ENCODE results near the gene LUC7L2. TPM values are rescaled to one million over a fixed set of nuclear protein-coding genes. Genes with fewer than 3 reads are reported as not detected.

Gene LUC7L2
- total and polyA plus RNA-seq, 9 of the 15 experiments (the other 6 are each of a cell fraction or from before 2014, with no cell fraction given): 56.1 to 207 (median 141) TPM

DNA sequence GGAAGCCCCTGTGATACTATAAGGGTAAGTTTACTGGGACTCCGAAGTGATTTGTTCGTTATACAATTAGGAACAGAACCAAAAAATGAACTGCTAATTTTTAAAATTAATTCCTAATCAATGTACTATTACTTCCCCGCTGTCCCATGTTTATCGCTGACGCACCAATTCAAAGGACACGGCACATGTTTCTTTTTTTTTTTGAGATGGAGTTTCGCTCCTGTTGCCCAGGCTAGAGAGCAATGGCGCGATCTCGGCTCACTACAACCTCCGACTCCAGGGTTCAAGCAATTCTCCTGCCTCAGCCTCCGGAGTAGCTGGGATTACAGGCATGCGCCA is 20.0 kb upstream of the LUC7L2 start (continued):
- TF ChIP-seq MLX (CRISPR knock-in tag; conservative IDR thresholded peaks at IDR 0.05): no peak
- peak; percentile 92; the same call in 1 of the 2 replicates for TF ChIP-seq ZNF224 (CRISPR knock-in tag; IDR thresholded peaks at IDR 0.05)
- no peak for TF ChIP-seq RBM34 (IDR thresholded peaks at IDR 0.05; ENCODE audit: borderline replicate concordance, insufficient read depth, low read length)
- TF ChIP-seq ILF3 (IDR thresholded peaks at IDR 0.05; ENCODE audit: borderline replicate concordance): no peak
- no peak for TF ChIP-seq NR4A1 (CRISPR knock-in tag; IDR thresholded peaks at IDR 0.05)
- TF ChIP-seq NR4A1 (tag; IDR thresholded peaks at IDR 0.05): no peak; the same call in 1 of the 2 replicates
- TF ChIP-seq ZZZ3 (IDR thresholded peaks at IDR 0.05): no peak
- TF ChIP-seq ZKSCAN8 (CRISPR knock-in tag; IDR thresholded peaks at IDR 0.05): peak; percentile 68; the same call in 1 of the 2 replicates
- TF ChIP-seq, protein P1, sequence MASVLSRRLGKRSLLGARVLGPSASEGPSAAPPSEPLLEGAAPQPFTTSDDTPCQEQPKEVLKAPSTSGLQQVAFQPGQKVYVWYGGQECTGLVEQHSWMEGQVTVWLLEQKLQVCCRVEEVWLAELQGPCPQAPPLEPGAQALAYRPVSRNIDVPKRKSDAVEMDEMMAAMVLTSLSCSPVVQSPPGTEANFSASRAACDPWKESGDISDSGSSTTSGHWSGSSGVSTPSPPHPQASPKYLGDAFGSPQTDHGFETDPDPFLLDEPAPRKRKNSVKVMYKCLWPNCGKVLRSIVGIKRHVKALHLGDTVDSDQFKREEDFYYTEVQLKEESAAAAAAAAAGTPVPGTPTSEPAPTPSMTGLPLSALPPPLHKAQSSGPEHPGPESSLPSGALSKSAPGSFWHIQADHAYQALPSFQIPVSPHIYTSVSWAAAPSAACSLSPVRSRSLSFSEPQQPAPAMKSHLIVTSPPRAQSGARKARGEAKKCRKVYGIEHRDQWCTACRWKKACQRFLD (CRISPR knock-in tag; IDR thresholded peaks at IDR 0.05): no peak
- TF ChIP-seq NR1H2 (CRISPR knock-in tag; IDR thresholded peaks at IDR 0.05): no peak
- no peak for TF ChIP-seq ZNF431 (CRISPR knock-in tag; IDR thresholded peaks at IDR 0.05)
- 0 out of 2 replicates have a peak, but pooled peaks have one; percentile 90 for TF ChIP-seq KAT7 (CRISPR knock-in tag; IDR thresholded peaks at IDR 0.05; ENCODE audit: borderline replicate concordance)
- TF ChIP-seq SIX5 (IDR thresholded peaks at IDR 0.05; ENCODE audit: borderline replicate concordance in 1 of 2, insufficient read depth in 1 of 2, low read depth in 1 of 2, low read length in 2 of 2): no peak
- TF ChIP-seq ZFP91 (CRISPR knock-in tag; IDR thresholded peaks at IDR 0.05): no peak
- no peak for TF ChIP-seq ZNF24 (IDR thresholded peaks at IDR 0.05)
- TF ChIP-seq, protein P2, sequence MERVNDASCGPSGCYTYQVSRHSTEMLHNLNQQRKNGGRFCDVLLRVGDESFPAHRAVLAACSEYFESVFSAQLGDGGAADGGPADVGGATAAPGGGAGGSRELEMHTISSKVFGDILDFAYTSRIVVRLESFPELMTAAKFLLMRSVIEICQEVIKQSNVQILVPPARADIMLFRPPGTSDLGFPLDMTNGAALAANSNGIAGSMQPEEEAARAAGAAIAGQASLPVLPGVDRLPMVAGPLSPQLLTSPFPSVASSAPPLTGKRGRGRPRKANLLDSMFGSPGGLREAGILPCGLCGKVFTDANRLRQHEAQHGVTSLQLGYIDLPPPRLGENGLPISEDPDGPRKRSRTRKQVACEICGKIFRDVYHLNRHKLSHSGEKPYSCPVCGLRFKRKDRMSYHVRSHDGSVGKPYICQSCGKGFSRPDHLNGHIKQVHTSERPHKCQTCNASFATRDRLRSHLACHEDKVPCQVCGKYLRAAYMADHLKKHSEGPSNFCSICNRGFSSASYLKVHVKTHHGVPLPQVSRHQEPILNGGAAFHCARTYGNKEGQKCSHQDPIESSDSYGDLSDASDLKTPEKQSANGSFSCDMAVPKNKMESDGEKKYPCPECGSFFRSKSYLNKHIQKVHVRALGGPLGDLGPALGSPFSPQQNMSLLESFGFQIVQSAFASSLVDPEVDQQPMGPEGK (CRISPR knock-in tag; IDR thresholded peaks at IDR 0.05; ENCODE audit: borderline replicate concordance): no peak
- no peak for TF ChIP-seq SETDB1 (IDR thresholded peaks at IDR 0.05; ENCODE audit: low read length)
- TF ChIP-seq IRF2 (CRISPR knock-in tag; IDR thresholded peaks at IDR 0.05): no peak
- TF ChIP-seq HMG20A (CRISPR knock-in tag; conservative IDR thresholded peaks at IDR 0.05): no peak
- no peak for TF ChIP-seq PPARD (CRISPR knock-in tag; IDR thresholded peaks at IDR 0.05)
- TF ChIP-seq ZNF668 (CRISPR knock-in tag; IDR thresholded peaks at IDR 0.05): no peak
- TF ChIP-seq RFX1 (IDR thresholded peaks at IDR 0.05): no peak
- no peak for TF ChIP-seq ESRRA (IDR thresholded peaks at IDR 0.05; ENCODE audit: borderline replicate concordance, low read depth)
- no peak for TF ChIP-seq CC2D1A (IDR thresholded peaks at IDR 0.05)
- TF ChIP-seq ZNF717 (CRISPR knock-in tag; IDR thresholded peaks at IDR 0.05): no peak
- TF ChIP-seq TGIF2 (CRISPR knock-in tag; IDR thresholded peaks at IDR 0.05): peak; percentile 98; the same call in 1 of the 2 replicates
